Cerebellar cortex (tissue), 1 donor: ENCODE measurements around the gene EAF2.
"Not testable (repeated sequence)": the region's sequence is repeated elsewhere in the genome, so short reads cannot be mapped to it uniquely, and the experiment has no call there.

Experiments used
- DNase-seq: peaks from one replicate; pipeline ENCODE4 v3.0.0-alpha.2; 2015; ENCODE audit warnings: low spot score

The EAF2 gene

DNA sequence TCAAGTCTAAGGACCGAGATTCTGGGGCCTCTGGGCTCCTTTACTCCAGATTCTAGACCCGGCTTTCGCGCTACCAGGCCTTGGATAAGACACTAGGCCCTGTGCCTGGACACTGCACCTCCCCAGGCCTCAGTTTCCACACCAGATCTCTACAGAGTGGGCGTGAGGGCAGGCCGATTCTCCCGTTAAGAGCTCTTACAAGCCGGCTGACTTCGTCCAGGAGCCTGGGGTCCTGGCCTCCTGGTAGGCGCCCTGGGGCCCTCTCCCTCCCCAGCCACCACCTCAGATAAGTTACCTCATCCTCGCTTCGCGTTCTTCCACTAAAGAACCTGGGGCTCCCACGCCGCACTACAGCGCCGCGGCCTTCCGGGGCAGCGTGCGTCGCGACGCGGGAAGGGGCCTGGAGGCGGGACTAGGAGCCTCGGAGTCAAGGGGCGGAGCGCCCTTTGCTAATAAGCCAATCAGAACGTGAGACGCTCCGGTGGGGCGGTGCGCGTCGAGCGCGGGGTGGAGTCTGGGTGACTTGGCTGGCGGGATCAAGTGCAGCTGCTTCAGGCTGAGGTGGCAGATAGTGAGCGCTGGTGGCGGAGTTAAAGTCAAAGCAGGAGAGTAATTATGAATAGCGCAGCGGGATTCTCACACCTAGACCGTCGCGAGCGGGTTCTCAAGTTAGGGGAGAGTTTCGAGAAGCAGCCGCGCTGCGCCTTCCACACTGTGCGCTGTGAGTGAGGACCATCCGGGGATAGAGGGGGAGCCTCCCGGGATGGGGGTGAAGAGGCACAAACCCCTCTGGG lies at the start of gene EAF2, which contains the start of gene IQCB1:
Gene EAF2 (plus strand): TSS at position 539 of the 794 bp plus-strand sequence. CDS start 77 bp downstream, at position 616.
Gene IQCB1 (minus strand): TSS at position 390 of the 794 bp plus-strand sequence. CDS start 6,100 bp downstream, outside the sequence.
- DNase-seq: peak; percentile 97

GRCh38 chr3:121786485-121786884 lies 48.5 kb upstream of the EAF2 start:
- DNase-seq: no peak

- DNase-seq: no peak
Observed at GRCh38 chr3:121793078-121793477, 41.9 kb upstream of the EAF2 start.

GRCh38 chr3:121794264-121794983 lies 40.6 kb upstream of the EAF2 start:
- DNase-seq: no peak

GRCh38 chr3:121796970-121797369 lies 38.0 kb upstream of the EAF2 start:
- DNase-seq: no peak

DNA sequence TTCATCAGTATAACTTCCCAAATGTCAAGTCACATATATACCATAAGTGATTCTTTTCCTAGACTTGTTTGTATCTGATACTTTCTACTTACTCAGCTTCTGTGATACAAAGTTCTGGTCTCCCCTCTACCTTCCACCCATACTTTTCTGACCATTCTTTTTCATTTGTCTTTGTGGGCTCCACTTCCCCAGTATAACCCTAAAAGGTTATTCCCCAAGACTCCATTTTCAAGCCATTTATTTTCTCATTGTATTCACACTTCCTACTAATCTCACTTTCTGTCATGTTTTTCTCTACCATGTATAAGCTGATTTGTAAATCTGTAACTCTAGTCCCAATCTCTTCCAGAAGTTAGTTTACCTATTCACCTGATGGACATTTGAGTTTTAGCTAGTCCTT lies 34.1 kb upstream of the EAF2 start:
- DNase-seq: no peak

GRCh38 chr3:121803771-121804320 lies 31.2 kb upstream of the EAF2 start:
- no peak for DNase-seq

DNA sequence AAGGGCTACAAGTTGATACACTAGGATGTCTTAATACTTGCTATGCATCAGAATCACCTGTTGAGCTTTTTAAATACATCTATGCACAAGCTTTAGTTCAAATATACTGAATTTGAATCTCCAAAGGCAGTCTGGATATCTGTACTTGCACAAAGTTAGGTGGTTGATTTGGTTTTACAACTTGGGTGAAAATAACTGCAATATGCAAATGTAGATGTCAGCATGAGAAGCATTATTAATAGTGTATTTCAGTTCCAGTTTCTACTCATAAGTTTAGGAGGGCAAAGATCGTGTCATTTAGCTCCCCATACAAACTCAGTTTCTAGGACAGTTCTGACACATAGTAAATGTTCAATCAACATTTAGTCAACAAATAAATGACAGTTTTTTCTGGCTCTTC lies 25.8 kb upstream of the EAF2 start:
- DNase-seq: no peak

GRCh38 chr3:121817753-121818152 lies 17.3 kb upstream of the EAF2 start:
- DNase-seq: no peak

- no peak for DNase-seq
Observed at GRCh38 chr3:121818578-121818977, 16.4 kb upstream of the EAF2 start.

DNA sequence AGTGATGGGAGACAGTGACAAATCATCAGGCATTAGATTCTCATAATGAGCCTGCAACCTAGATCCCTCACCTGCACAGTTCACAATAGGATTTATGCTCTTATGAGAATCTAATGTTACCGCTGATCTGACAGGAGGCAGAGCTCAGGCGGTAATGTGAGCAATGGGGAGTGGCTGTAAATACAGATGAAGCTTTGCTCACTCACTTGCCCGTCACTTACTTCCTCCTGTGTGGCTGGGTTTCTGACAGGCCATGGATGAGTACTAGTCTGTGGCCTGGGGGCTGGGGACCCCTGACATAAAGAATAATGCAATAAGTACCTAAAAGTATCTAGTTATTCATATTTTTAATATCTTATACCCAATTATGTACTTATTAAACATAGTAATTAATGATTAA lies 15.8 kb upstream of the EAF2 start:
- DNase-seq: no peak

- DNase-seq: no peak
Observed at GRCh38 chr3:121821421-121822199, 13.4 kb upstream of the EAF2 start.

DNA sequence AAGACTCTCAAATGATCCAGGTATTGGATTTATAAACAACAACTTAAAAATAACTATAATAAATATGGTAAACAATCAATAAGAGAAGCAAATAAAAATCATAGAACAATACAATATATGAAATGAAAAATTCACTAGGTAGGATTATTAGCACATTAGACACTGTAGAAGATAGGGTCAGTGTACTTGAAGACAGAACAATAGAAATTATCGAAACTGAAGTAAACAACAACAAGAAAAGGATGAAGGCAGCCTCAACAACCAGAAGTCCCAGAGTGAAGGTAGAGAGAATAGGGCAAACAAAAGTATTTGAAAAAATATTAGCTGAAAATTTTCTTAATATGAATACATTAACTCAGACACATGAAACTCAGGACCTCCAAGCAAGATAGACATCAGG lies 12.0 kb upstream of the EAF2 start:
- no peak for DNase-seq

GRCh38 chr3:121834157-121834670 lies 795 bp upstream of the EAF2 start:
- no peak for DNase-seq

DNA sequence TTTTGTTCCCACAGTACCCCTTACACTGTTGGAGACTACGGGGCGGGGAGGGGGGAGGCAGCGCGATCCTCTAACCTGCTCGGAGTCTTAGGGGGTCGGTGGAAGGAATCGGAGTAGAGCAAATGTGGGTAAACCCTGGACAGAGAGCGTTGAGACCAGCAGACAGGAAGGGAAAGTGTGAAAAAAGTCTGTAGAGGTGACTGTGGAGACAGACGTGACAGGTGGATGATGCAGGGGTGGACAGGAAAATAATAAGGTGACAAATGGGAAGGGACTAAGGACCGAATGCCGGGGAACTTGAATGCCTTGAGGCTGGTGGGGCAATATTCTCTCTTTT lies 424 bp downstream of the EAF2 start:
- DNase-seq: peak; percentile 28

DNA sequence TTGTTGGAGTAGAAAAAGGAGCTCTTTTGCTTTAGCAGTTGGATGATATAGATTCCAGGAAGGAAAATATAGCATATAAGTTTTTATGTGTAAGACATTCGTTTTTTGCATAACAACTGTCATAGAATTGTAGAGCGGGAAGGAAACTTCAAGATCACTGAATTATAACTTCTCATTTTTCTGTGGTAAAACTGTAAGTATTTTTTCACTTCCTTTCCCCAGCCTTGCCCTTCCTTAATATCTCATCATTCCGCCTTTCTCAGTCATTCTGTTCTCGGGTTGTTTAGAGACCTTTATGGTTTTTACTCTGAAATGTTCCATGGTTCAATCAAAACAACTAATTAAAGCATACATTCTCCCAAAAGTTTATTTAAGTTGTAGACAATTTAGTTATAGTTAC lies 1.1 kb downstream of the EAF2 start:
- DNase-seq: no peak

GRCh38 chr3:121836481-121836880 lies 1.5 kb downstream of the EAF2 start:
- DNase-seq: no peak

DNA sequence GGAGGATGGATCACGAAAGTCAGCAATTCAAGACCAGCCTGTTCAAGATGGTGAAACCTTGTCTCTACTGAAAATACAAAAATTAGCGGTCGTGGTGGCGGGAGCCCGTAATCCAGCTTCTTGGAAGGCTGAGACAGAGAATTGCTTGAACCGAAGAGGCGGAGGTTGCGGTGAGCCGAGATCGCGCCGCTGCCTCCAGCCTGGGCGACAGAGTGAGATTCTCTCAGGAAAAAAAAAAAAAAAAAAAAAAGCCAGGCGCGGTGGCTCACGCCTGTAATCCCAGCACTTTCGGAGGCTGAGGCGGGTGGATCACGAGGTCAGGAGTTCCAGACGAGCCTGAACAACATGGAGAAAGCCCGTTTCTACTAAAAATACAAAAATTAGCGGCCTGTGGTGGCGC lies 5.0 kb downstream of the EAF2 start:
- no peak for DNase-seq

DNA sequence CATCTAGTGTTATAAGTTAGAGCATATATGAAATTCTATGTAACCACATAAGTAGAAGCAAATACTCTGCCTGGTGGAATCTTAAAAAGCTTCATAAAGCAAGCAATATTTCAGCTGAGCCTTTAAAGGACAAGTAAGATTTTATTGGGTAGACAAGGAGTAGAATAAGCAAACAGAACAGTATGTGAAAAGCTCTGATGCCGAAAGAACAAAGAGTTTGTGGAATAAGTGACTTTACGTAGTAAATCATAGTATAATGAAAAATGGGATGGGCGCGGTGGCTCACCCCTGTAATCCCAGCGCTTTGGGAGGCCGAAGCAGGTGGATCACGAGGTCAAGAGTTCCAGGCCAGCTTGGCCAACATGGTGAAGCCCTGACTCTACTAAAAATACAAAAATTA lies 9.9 kb downstream of the EAF2 start:
- no peak for DNase-seq

DNA sequence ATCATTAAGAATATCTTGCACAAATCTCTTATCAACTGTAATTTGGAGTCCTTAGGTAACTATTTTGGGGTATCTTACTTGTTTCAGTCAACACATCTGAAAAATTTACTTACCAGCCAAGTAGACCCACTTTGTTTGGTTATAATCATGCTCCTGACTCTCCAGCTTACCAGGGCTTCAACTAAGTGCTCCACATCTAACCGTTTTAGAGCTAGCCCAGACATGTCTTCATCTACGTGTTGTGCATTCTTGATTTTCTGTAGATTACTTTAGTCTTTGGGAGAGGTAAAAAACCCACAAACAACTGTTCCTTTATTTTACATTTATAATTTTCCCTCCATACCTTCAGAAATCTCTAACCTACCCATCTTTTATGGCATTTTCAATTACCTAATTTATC lies 17.2 kb downstream of the EAF2 start:
- no peak for DNase-seq

DNA sequence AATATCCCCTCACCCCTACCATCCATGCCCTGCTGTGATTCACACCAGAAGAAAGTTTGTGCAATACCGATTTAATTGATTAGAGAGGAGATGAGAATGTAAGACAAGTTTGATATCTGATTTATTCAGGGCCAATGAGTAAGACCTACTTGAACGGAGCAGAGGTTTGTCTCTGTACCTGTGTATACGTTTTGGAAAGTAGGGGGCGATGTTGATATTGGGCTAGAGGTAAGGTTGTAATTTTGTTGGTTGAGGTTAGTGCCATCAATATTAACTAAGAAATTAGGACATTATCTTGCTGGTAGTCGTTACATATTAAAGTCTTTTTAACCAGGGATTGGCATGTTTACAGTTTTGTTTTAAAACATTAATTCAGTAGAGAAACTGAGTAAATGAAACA lies 20.5 kb downstream of the EAF2 start:
- DNase-seq: peak; percentile 14

DNA sequence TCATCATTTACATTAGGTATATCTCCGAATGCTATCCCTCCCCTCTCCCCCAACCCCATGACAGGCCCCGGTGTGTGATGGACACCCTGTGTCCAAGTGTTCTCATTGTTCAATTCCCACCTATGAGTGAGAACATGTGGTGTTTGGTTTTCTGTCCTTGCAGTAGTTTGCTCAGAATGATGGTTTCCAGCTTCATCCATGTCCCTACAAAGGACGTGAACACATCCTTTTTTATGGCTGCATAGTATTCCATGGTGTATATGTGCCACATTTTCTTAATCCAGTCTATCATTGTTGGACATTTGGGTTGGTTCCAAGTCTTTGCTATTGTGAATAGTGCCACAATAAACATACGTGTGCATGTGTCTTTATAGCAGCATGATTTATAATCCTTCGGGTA lies 22.8 kb downstream of the EAF2 start:
- DNase-seq: not testable (repeated sequence)
